Measurements from ENCODE around the gene MAPK1. TPM values are rescaled to one million over a fixed set of nuclear protein-coding genes. Genes with fewer than 3 reads are reported as not detected.

MAPK1 gene
- total RNA-seq, 1 experiment from 2014 or later: 122 TPM

GRCh38 chr22:21861264-21861848, 6.1 kb downstream of the MAPK1 start:
- CTCF ChIA-PET: no interaction called here
- H3K4me3 ChIP-seq (ENCODE audit: low read depth in 2 of 2, low read length in 2 of 2): no peak overlapping the region
- no peaks in the 10 kb centered on the region; the same call in none of the 2 replicates for H3K36me3 ChIP-seq (ENCODE audit: control insufficient read depth, insufficient read depth, low read length)
- TF ChIP-seq TCF7L2 (IDR thresholded peaks at IDR 0.05; ENCODE audit: low read depth, low read length): no peak
- TF ChIP-seq, protein P1, sequence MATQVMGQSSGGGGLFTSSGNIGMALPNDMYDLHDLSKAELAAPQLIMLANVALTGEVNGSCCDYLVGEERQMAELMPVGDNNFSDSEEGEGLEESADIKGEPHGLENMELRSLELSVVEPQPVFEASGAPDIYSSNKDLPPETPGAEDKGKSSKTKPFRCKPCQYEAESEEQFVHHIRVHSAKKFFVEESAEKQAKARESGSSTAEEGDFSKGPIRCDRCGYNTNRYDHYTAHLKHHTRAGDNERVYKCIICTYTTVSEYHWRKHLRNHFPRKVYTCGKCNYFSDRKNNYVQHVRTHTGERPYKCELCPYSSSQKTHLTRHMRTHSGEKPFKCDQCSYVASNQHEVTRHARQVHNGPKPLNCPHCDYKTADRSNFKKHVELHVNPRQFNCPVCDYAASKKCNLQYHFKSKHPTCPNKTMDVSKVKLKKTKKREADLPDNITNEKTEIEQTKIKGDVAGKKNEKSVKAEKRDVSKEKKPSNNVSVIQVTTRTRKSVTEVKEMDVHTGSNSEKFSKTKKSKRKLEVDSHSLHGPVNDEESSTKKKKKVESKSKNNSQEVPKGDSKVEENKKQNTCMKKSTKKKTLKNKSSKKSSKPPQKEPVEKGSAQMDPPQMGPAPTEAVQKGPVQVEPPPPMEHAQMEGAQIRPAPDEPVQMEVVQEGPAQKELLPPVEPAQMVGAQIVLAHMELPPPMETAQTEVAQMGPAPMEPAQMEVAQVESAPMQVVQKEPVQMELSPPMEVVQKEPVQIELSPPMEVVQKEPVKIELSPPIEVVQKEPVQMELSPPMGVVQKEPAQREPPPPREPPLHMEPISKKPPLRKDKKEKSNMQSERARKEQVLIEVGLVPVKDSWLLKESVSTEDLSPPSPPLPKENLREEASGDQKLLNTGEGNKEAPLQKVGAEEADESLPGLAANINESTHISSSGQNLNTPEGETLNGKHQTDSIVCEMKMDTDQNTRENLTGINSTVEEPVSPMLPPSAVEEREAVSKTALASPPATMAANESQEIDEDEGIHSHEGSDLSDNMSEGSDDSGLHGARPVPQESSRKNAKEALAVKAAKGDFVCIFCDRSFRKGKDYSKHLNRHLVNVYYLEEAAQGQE (IDR thresholded peaks at IDR 0.05; ENCODE audit: insufficient read depth in 1 of 2, low read depth in 2 of 2, low read length in 1 of 2): no peak
- TF ChIP-seq SIN3A (IDR thresholded peaks at IDR 0.05; ENCODE audit: borderline replicate concordance, insufficient read depth, low read depth, low read length): no peak
- no peak for TF ChIP-seq CTCF (IDR thresholded peaks at IDR 0.05)
- no peak for TF ChIP-seq POLR2AphosphoS5 (IDR thresholded peaks at IDR 0.05; ENCODE audit: low read depth, low read length)
- no TSS peak for BruUV-seq (replicated peaks)
- no peaks in the 10 kb centered on the region for H3K9me3 ChIP-seq (ENCODE audit: control insufficient read depth, insufficient read depth, low read depth, low read length)
- POLR2A ChIA-PET: interaction anchor here (0.7 kb wide), 2 partner anchors 167 to 1402 kb away, joined by 3 to 4 read pairs; no protein-coding TSS in a partner anchor
- H3K27me3 ChIP-seq (ENCODE audit: control insufficient read depth, insufficient read depth, low read length): no peaks in the 10 kb centered on the region
- DNase-seq (ENCODE audit: low read depth, low spot score) (no peak), ATAC-seq (no peak)
- intact Hi-C loops (cut with micrococcal nuclease; ENCODE audit: unreplicated experiment): no loop called here
- H3K4me1 ChIP-seq (ENCODE audit: control insufficient read depth, insufficient read depth, low read length): peaks cover 29% of the 10 kb centered on the region
- H3K27ac ChIP-seq (ENCODE audit: low read length): no peak overlapping the region
- in situ Hi-C loops (cut with HindIII; ENCODE audit: low pct_unique_long_range_greater_than_20kb, low sequenced_read_pairs): no loop called here

DNA sequence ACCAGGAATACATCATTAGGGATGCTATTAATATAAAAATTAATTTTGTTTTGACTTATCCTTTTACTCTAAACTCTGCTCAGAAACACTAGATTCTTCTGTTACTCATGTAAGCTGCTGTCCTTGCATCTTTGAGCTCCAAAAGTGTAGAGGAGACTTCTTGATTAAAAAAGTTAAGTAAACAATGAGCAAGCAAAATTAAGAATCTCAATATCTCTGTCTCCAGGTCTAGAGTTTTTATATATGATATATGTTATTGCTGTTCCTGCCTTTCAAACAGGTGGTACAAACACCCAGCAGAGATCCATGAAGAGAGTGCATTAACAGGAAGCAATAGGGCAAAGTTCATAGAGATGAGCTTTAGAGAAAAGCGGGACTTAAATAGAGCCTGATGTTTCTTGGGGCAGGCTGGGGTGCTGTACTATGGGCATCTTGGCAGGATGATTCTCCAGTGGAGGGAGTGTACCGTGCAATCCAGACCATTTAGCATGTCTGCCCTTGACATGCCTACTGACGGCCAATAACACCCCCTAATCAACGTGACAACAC, 6.9 kb downstream of the MAPK1 start:
- Histone ChIP-seq H3K27me3 (ENCODE audit: control insufficient read depth, insufficient read depth, low read length) (no peaks in the 10 kb centered on the region), H3K4me1 (ENCODE audit: control insufficient read depth, insufficient read depth, low read length) (peaks cover 29% of the 10 kb centered on the region), H3K9me3 (ENCODE audit: control insufficient read depth, insufficient read depth, low read depth, low read length) (no peaks in the 10 kb centered on the region), H3K36me3 (ENCODE audit: control insufficient read depth, insufficient read depth, low read length) (no peaks in the 10 kb centered on the region; the same call in 1 of the 2 replicates), H3K4me3 (ENCODE audit: low read depth in 2 of 2, low read length in 2 of 2) (no peak overlapping the region), H3K27ac (ENCODE audit: low read length) (no peak overlapping the region)
- DNase-seq (ENCODE audit: low read depth, low spot score) (no peak), ATAC-seq (no peak)
- TF ChIP-seq TCF7L2 (IDR thresholded peaks at IDR 0.05; ENCODE audit: low read depth, low read length): no peak
- TF ChIP-seq POLR2AphosphoS5 (IDR thresholded peaks at IDR 0.05; ENCODE audit: low read depth, low read length): no peak
- TF ChIP-seq SIN3A (IDR thresholded peaks at IDR 0.05; ENCODE audit: borderline replicate concordance, insufficient read depth, low read depth, low read length): no peak
- TF ChIP-seq, protein P1 (IDR thresholded peaks at IDR 0.05; ENCODE audit: insufficient read depth in 1 of 2, low read depth in 2 of 2, low read length in 1 of 2): no peak
- no peak for TF ChIP-seq CTCF (IDR thresholded peaks at IDR 0.05)
- no TSS peak for BruUV-seq (replicated peaks)
- ChIA-PET CTCF (no interaction called here), POLR2A (no interaction called here)
- in situ Hi-C loops (cut with HindIII; ENCODE audit: low pct_unique_long_range_greater_than_20kb, low sequenced_read_pairs): no loop called here
- intact Hi-C loops (cut with micrococcal nuclease; ENCODE audit: unreplicated experiment): no loop called here
